VCaP (cell line): ENCODE data around the gene ARHGAP45.

ENCODE experiments used
- H3K27ac ChIP-seq: fragments of 450-650 bp; 2 replicates; pipeline ENCODE4 v1.5.1; 2017
- CTCF ChIP-seq: fragments of 450-650 bp; conservative IDR thresholded peaks from 2 replicates; pipeline ENCODE4 v1.5.1; 2017; ENCODE audit warnings: mild to moderate bottlenecking, moderate library complexity

ARHGAP45 gene

DNA sequence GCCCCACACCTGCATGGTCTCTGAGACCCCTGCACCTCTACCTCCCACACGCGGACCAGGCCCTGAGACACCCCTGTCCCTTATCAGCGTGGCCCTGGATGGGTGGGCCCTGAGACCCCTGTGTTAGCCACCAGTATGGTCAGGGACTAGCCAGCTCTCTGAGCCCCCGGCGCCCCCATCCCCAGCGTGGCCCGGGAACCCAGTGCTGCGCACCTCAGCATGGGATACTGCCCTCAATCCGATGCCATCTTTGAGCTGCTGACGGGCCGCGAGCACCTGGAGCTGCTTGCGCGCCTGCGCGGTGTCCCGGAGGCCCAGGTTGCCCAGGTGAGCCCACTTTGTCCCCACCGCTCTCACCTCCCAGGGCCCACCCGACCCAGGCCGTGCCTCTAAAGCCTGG is 5.0 kb upstream of the ARHGAP45 start:
- TF ChIP-seq CTCF: no peak
- H3K27ac ChIP-seq: no peak overlapping the region

- no peak overlapping the region for H3K27ac ChIP-seq
These were observed 4.5 kb upstream of the ARHGAP45 start for GRCh38 chr19:1062387-1063029.

GRCh38 chr19:1063030-1063908 is 3.7 kb upstream of the ARHGAP45 start:
- TF ChIP-seq CTCF: no peak

More at GRCh38 chr19:1062387-1063029, 4.5 kb upstream of the ARHGAP45 start:
- no peak for TF ChIP-seq CTCF

DNA sequence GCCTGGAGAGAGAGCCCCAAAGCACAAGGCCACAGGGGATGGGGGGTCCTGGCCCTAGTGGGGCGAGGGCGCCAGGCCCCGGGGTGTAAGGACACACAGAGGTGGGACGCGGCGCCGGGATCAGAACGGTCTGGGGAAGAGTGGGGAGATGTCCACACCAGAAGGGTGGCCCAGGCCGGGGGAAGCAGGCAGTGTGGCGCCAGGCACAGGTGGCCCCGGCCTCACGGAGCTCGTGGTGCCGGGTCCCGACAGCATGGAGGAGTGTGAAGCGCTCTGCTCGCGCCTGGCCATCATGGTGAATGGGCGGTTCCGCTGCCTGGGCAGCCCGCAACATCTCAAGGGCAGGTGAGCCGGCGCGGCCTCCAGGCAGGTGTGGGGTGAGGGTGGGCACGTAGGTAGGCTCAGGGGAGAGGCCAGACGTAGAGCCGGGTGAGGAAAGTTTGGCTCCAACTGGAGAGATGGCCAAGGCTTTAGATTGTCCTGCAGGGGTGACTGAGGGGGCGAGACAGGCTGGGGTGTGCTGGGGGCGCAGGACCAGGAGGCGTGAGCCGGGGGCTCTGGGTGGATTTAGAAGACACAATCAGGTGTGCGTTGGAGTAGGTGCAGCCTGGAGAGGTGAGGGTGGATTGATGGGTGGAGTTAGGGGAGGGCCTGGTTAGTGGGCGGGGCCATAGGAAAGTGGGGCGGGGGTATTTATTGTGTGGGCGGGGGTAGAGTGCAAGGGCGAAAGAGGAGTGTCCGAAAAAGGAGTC is 2.9 kb upstream of the ARHGAP45 start:
- no peak for TF ChIP-seq CTCF
- no peak overlapping the region for H3K27ac ChIP-seq

More at GRCh38 chr19:1063030-1063908, 3.7 kb upstream of the ARHGAP45 start:
- no peak overlapping the region for H3K27ac ChIP-seq

- TF ChIP-seq CTCF: peak; percentile 85
- no peak overlapping the region for H3K27ac ChIP-seq
These were observed 2.0 kb upstream of the ARHGAP45 start for GRCh38 chr19:1064661-1065605.

- no peak for TF ChIP-seq CTCF
- H3K27ac ChIP-seq: no peak overlapping the region
These were observed 1.3 kb upstream of the ARHGAP45 start for GRCh38 chr19:1065606-1066109.
